ENCODE measurements around the gene MLF2.

DNA sequence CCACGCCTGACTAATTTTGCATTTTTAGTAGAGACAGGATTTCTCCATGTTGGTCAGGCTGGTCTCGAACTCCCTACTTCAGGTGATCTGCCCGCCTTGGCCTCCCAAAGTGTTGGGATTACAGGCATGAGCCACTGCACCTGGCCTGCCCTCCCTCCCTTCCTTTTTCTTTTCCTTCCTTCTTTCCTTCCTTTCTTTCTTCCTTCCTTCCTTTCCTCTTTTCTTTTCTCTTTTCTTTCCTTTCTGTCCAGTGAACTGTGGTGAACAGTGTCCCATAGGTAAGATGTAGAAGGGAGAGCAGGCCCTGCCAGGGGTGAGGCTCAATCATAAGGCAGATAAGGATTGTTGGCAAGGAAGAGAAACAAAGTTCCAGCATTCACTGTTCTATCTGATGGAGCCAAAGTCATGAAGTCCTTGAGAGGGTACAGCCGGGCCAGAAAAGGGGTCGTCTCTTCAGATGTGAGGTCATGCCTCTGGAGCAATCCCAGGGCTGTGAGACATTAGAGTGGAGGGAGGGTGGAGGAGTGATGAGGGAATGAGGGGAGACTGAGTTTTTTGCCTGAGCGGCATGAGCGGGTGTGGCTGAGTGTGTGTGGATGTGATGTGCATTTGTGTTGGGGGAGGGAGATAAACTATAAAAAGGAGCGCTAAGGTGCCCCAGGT, 4.2 kb upstream of the MLF2 start:
- TF ChIP-seq CTCF (IDR thresholded peaks at IDR 0.05), result no peak
- TF ChIP-seq EP300 (IDR thresholded peaks at IDR 0.05), result no peak
